Measurements from ENCODE around the gene ZBTB16.

The ZBTB16 gene

GRCh38 chr11:114262681-114263512 is 203.4 kb downstream of the ZBTB16 start:
- DNase-seq (ENCODE audit: low spot score): peak; percentile 67

- no peak for DNase-seq (ENCODE audit: low spot score)
These were observed 204.1 kb downstream of the ZBTB16 start for GRCh38 chr11:114263513-114264170.

GRCh38 chr11:114264381-114264780 is 204.9 kb downstream of the ZBTB16 start:
- no peak for DNase-seq (ENCODE audit: low spot score)

DNA sequence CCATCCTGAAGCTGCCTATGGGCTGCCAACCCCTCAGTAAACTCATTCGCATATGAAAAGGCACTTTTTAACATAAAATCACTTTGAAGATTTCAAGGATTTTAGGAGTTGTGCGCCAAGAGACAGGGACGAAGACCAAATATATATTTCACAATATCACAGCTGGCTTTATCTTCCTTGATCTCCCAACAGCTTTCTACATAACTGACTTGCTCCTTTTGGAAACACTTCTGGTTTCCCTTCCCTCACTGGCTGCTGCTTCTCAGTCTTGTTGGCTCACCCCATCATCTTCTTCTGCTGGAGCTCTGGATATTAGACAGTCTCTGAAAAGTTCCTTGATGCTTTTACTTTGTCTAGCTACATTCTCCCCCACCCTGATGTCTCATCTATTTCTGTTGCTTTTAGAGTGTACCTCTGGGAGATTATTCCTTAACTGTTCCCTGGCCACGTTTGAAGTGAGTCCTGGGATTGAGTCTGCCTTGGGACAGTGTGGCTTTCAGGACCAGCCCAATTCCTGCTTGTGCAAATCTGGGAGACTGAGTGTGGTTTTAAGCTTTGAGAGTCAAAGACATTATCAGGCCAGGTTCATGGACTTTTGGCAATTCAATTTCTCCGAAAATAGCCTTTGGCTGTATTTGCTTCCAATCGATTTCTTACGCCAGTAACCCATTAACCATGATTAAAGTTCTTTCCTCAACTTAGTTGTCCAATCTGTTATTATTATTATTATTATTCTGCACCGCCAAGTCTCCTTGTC is 205.8 kb downstream of the ZBTB16 start:
- no peak for DNase-seq (ENCODE audit: low spot score)

DNA sequence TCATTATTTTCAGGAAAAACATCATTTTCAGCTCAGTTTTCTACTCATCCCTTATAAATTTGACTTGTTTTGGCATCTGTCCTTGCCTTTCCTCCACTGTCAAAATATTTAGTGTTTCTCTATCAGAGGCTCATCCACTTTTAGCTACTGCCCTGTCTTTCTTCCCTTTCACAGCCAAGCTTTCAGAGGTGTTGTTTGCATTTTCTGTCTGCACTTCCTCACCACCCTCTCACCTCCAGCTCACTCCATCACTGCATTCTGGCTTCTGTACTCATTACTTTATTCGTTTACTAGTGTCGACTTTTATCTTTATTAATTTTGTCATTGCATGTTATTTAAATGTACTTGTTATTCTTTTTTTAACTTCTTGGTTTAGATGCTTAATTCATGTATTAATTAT is 210.0 kb downstream of the ZBTB16 start:
- no peak for DNase-seq (ENCODE audit: low spot score)

- no peak for DNase-seq (ENCODE audit: low spot score)
These were observed 211.2 kb downstream of the ZBTB16 start for GRCh38 chr11:114270531-114271270.

DNA sequence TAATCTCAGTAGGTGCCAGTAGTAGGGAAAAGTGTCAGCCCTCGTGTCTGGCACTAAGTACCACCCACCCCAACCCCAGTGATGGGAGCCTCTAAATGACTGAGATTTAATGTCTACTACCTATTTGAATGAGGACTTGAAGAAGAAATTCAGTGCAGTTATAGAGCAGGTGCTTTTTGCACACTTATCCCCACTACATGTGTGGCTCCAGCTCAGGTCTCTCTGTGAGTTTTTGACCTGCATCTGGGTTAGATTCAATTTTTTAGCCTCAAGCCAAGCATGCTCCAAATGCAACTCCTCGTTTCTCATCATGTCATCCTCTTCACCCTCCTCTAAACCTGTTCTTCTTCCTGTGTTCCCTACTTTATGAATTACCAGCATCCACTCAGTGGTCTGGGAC is 211.8 kb downstream of the ZBTB16 start:
- no peak for DNase-seq (ENCODE audit: low spot score)

- no peak for DNase-seq (ENCODE audit: low spot score)
These were observed 212.8 kb downstream of the ZBTB16 start for GRCh38 chr11:114272311-114272710.

- DNase-seq (ENCODE audit: low spot score): no peak
These were observed 213.6 kb downstream of the ZBTB16 start for GRCh38 chr11:114273071-114273470.

DNA sequence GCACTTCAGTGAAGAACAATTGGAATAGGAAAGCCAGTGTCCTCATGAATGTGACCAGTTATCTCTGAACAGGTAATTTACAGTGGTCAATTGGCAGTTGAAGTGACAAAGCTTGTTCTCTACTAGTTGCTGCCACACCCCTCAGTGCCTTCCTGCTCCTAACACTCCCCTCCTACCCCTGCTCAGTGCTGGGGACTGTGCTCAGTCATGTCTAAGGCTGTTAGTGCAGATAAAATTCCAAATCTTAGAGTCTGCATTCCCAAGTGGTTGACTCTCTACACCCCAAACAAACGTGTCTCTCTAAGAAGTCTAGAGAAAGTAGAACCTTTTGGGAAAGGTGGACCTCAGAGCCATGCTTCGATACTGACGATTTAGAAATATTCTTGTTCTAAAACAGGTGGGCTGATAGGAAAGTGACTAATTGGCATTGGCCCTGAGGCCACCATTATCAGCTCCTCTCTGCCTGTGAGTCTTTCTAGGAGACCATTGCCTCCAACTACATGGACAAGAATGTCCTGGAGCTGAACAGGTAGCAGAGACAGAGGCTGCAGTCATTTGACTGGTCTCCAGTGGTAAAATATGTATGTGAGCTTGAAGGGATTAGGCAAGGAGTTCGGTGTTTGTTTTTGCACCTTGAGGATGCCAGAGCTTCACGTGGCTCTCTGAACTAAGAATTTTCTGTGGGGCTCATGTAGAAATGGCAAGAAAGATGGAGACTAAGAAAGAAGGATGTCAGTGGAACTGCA is 214.6 kb downstream of the ZBTB16 start:
- DNase-seq (ENCODE audit: low spot score): no peak

DNA sequence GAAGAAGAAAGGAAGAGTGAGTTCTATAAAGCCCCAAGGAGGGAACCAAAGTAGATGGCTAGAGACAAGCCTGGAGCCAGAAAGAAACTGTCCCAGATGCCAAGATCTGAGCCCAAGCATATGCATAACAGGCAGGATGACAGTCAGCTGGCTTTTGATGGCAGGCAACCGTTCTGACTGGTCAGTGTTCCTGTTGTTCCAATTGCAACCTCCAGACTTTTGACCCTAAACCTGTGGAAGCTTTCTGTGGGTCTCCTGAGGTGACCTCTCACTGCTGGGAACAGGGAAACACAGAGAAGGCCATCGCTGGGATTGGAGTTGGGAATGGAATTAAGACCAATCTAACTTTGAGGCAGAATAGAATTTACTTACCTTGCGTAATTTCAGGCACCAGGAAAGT is 215.1 kb downstream of the ZBTB16 start:
- no peak for DNase-seq (ENCODE audit: low spot score)

GRCh38 chr11:114275280-114275679 is 215.8 kb downstream of the ZBTB16 start:
- no peak for DNase-seq (ENCODE audit: low spot score)

- DNase-seq (ENCODE audit: low spot score): no peak
These were observed 216.6 kb downstream of the ZBTB16 start for GRCh38 chr11:114276077-114276476.

DNA sequence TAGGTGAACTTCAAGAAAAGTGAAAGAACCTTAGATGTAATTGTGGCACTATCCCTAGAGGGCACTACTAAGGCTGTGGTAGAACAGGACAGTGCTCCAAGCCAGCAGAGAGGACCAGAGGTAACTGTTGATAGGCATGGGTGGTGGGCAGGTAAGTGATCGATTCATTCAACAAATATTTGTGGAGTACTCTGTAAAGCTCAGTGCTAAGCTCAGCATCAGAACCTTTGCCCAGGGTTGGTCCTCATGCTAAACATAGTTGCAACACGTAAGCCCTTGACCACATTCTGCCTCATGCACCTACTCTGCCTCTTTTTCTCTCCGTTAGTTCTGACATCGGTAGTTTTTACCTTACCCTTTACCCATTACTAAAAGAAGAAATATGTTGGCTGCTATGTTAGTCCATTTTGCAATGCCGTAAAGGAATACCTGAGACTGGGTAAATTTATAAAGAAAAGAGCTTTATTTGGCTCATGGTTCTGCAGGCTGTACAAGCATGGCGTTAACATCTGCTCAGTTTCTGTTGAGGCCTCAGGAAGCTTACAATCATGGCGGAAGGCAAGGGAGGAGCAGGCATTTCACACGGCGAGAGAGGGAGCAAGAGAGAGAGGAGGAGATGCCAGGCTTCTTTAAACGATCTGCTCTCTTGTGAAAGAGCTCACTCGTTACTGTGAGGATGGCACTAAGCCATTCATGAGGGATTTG is 218.3 kb downstream of the ZBTB16 start:
- DNase-seq (ENCODE audit: low spot score): no peak

GRCh38 chr11:114278342-114279065 is 219.0 kb downstream of the ZBTB16 start:
- no peak for DNase-seq (ENCODE audit: low spot score)

DNA sequence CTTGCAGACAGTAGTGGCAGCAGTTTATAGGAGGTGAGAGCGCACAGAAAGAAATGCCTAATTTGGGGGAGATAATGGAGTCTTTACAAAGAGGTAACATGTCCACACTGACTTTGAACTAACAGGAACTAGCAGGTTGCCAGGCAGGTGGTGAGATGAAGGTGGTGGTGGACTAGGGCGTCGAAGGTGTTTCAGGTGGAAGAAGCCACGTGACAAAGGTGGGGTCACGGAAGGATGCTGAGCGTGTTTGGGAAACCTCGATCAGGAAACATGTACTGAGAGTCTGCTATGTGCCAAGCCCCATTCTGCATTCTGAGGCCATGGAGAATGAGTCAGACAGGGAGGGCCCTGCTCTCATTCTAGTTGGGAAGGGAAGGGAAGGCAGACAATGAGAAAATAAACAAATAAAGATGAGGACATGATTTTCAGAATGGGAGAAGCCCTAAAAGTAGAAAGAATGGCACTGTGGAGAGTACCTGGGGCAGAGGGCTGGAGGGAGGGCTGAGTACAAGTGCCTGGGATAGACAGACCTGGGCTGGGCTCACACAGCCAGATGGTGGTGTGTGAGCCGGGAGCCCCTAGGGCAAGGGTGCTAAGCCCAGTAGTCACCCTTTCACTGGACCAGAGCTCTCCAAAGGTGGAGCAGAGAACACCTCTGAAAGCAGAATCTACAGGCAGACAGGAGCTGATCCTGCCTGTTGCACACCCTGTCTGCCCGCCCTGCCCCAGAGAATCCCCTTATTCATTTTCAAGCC is 220.5 kb downstream of the ZBTB16 start:
- DNase-seq (ENCODE audit: low spot score): no peak

DNA sequence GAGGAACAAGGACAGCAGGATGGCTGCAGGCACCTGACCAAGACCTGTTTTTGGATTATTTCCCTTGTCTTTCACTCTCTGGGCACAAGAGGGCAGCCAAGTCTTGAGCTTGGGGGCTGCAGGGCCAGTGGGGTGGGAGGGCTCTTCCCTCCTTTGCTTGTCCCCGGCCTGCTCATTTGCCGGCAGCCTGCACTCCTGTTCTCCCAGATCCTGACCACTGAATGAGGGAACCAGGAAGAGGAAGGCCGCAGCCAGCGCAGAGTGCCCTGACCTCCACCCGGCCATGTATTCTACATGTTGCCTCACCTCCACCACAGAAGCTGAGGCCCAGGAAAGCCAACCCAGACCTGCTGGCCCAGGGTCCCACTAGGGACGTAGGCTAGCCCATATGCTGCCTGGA is 221.2 kb downstream of the ZBTB16 start:
- peak; percentile 88 for DNase-seq (ENCODE audit: low spot score)

- no peak for DNase-seq (ENCODE audit: low spot score)
These were observed 222.0 kb downstream of the ZBTB16 start for GRCh38 chr11:114281388-114281956.

DNA sequence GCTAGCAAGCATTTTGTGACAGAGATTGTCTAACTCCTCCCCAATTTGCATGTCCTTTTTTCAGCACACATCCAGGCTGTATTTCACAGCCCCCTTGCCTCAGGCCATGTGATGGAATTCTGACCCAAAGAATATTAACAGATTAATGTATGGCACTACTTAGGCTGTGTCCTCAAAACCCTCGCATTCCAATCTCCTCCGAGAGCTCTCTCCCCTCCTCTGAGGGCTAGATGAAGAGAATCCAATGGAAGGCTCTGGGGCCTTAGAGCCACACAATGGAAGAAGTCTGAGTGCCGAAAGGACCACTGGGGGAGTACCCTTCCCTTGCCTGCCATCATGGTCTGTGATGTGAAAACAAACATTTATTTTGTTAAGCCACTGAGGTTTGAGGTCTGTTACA is 223.0 kb downstream of the ZBTB16 start:
- no peak for DNase-seq (ENCODE audit: low spot score)
